Endothelial cell of hepatic sinusoid (primary cell): ENCODE measurements around the gene GALNT10.

Experiments used
- in situ Hi-C: cut with HindIII; loops from 2 replicates; pipeline ENCODE4 v1.10.0; 2017; ENCODE audit warnings: low sequenced_read_pairs

The GALNT10 gene

DNA sequence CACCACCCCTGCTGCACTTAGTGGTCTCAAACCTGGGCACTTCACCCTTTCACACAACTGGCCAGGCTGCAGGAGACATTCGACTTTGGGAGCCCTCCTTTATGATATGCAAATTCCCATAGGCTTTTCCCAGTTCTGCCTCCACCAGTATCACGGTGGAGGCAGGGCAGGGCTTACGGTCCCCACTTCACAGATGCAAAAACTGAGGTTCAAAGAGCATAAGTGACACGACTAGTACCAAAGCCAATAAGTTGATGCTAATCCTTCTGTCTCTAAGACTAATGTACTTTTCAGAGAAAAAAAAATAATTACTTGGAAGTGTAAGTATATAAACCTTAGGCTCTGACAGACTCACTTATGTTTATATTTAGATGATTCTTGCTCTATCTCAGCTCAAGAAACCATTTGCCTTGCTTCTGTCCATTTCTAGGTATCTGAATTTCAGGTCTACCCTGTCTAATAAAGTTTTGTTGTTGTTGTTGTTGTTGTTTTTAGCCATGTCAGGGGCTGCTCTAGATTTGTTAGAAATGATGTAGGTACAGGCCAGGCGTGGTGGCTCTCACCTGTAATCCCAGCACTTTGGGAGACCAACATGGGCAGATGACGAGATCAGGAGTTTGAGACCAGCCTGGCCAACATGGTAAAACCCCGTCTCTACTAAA is 10.7 kb downstream of the GALNT10 start:
- in situ Hi-C loops, result no loop called here

- in situ Hi-C loops, result no loop called here
Observed at GRCh38 chr5:154202379-154203260, 12.1 kb downstream of the GALNT10 start.

- in situ Hi-C loops, result no loop called here
Observed at GRCh38 chr5:154203798-154204578, 13.5 kb downstream of the GALNT10 start.

DNA sequence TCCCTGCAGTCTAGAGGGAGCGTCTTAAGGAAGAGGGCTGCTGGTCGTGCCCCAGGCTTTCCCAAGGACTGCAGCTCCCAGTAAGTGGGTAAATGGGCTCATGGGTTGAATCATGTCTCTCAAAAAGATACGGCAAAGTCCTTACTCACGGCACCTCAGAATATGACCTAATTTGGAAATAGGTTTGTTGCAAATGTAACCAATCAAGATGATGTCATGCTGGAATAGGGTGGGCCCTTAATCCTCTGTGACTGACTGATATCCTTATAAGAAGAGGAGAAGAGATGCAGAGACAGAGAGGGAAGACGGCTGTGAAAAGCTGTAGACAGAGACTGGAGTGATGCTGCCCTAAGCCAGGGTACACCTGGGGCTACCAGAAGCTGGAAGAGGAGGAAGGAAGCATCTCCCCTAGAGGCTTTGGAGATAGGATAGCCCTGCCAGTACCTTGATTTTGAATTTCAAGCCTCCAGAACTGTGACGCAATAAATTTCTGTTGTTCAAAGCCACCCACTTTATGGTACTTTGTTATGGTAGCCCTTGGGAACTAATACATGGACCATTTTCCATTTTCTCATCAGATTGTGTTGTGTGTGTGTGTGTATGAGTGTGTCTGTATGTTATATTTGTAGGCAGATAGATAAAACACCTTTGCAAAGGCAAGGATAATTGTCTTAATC is 15.0 kb downstream of the GALNT10 start:
- in situ Hi-C loops, result no loop called here

GRCh38 chr5:154206311-154206710 is 15.8 kb downstream of the GALNT10 start:
- in situ Hi-C loops, result no loop called here

DNA sequence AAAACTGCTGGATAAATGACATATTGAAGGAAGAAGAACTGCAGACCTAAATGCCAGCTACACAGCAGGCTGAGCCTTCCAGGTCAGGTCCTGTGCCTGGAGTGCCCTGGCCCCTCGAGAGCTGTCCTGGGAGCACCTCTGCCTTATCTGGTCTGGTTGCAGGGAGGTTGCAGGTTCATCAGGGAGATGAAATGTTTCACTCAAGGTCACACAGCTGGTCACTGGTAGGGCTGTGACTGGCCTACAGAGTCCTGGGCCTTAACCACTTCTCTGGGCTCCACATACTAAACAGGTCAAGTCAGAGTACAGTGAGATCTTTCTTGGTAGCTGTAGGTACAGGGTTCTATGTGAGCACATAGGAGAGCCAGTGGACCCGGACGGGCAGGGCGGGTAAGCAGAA is 16.7 kb downstream of the GALNT10 start:
- in situ Hi-C loops, result no loop called here

DNA sequence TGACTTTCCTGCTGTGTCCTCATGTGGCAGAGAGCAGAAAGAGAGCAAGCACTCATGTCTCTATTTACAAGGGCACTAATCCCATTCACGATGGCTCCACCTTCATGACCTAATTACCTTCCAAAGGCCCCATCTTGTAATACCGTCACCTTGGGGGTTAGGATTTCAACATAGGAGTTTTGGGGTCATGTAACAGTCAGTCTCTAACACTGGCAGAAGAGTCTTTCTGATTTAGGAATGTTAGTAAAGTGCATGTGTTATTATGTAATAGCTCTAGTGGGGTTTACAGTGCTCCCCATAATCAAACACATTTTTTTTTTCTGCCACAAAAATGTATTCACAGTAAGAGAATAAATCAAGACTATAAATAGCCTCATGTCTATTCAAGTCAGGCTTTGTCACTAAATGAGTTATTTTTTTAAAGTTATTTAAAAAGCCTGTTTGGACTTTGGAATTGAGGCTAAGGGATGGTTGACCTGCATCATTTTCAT is 19.1 kb downstream of the GALNT10 start:
- in situ Hi-C loops, result no loop called here

- in situ Hi-C loops, result no loop called here
Observed at GRCh38 chr5:154210163-154210562, 19.6 kb downstream of the GALNT10 start.

- in situ Hi-C loops, result no loop called here
Observed at GRCh38 chr5:154211641-154212390, 21.3 kb downstream of the GALNT10 start.

- in situ Hi-C loops, result no loop called here
Observed at GRCh38 chr5:154213592-154213991, 23.1 kb downstream of the GALNT10 start.

GRCh38 chr5:154214371-154215106 is 24.0 kb downstream of the GALNT10 start:
- in situ Hi-C loops, result no loop called here

DNA sequence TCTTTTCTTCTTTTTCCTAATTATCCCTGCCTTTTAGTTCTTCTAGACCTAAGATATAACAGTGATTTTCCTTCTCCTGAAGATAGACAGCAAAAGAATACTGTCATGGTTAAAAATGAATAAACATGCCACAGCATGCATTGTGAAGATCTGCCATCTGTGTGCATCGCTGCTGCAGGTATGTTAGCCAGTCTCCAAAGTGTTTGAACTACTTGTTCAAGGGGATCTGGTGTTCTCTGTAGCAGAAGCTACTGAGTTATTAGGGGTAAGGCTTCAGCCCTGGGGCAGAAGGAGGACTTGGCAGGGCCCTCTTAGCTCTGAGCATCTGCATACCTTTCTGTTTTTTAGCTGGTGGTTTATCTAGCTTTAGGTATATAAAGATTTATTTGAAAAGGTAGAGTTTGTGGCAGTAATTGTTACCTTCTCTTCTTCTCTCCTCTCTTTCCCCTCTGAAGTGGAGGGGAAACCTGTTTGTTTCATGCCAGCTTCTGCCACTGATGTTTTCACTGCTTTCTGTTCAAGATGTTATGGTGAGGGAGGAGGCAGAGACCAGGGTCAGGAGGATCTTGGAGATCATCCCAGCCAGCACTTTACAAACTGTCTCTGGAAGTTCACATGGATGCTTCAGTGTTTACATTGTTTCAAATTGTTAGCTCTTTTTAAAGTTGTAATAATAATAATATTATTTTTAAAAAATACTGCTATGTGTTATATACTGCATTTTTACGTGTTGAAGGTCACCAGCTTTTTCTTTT is 25.2 kb downstream of the GALNT10 start:
- in situ Hi-C loops, result no loop called here

DNA sequence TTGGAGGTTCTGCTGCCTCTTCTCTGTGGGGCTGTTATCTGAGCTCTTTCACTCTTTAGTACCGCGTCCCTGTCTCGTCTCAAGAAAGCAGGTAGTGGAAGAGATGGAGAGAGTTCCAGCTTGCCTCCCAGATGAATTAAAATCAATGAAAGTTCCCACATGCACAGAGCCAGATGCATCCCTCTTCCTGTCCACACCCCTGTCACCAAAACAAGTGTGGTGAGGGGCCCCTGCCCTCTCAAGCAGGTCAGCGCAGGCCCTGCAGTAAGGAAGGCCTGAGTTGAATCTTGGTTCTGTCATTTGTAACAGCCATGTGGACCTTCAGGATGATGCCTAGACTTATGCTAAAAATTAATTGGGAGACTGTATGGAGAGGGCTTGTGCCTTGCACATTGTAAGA is 26.9 kb downstream of the GALNT10 start:
- in situ Hi-C loops, result no loop called here

GRCh38 chr5:154218786-154219185 is 28.3 kb downstream of the GALNT10 start:
- in situ Hi-C loops, result no loop called here

DNA sequence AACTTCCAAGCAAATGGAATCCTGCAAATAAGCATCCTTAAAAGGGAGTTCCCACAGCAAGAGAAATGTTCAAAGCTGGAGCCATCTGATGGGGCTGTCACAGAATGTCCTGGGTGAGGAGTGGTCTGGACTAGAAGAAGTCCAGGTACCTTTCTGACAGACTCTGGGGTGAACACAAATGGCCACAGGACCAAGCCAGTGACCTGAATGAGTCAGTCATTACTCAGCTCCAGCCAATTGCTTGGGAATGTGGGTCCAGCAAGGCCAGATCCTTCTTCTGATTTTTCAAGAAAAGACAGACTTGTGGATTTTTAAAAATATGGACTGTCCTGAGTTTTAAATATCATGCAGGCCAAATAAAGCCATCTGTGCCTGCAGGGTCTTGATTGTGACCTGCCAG is 30.1 kb downstream of the GALNT10 start:
- in situ Hi-C loops, result no loop called here

GRCh38 chr5:154221371-154221896 is 30.9 kb downstream of the GALNT10 start:
- in situ Hi-C loops, result no loop called here

DNA sequence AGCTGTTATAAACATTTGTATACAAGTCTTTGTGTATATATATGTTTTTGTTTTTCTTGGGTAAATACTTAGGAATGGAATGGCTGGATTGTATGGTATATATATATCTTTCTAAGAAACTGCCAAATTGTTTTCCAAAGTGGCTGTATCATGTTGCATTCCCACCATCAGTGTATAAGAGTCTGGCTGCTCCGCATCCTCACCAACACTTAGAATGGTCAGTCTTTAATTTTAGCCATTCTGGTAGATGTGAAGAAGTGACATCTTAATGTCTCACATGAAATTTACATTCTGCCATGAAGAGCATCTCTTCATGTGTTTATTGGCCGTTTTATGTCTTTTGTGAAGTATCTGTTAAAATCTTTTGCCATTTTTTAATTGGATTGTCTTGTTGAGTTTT is 31.9 kb downstream of the GALNT10 start:
- in situ Hi-C loops, result no loop called here

DNA sequence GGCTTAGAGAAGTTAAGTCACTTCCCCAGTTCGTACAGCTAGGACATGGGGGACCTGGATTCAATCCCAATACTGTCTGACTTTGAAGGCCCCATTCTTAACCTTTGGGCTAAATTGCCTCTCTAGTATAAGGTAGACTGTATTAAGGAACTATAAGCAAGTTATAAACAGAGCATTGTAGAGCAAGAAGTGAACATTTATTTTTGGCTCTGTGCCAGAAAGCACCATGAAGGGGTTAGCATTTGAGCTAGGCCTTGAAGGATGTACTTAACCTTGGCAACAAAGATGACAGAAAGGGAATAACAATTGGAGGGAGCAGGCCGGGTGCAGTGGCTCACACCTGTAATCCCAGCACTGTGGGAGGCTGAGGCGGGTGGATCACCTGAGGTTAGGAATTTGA is 32.8 kb downstream of the GALNT10 start:
- in situ Hi-C loops, result no loop called here
